GM20000 (cell line): ENCODE data around the gene AGK.

Source experiments
- DNase-seq: peaks from one replicate; pipeline ENCODE4 v3.0.0; 2012; ENCODE audit warnings: low spot score
- CTCF ChIP-seq: IDR thresholded peaks from 2 replicates; pipeline ENCODE4 v1.5.1; 2012; ENCODE audit warnings: mild to moderate bottlenecking, control low read depth; ENCODE audit errors: extremely low read depth, missing control alignments

Gene AGK

GRCh38 chr7:141654551-141654950 lies 103.3 kb downstream of the AGK start:
- peak; percentile 70 for DNase-seq
- peak; percentile 61 for TF ChIP-seq CTCF

GRCh38 chr7:141659501-141659900 lies 108.3 kb downstream of the AGK start:
- no peak for DNase-seq
- TF ChIP-seq CTCF, result no peak

- no peak for DNase-seq
- no peak for TF ChIP-seq CTCF
Measured at GRCh38 chr7:141660259-141660658, 109.0 kb downstream of the AGK start.

GRCh38 chr7:141663081-141663849 lies 112.1 kb downstream of the AGK start:
- DNase-seq, result no peak

GRCh38 chr7:141664450-141664849 lies 113.2 kb downstream of the AGK start:
- TF ChIP-seq CTCF, result no peak
- DNase-seq, result no peak

More at GRCh38 chr7:141663081-141663849, 112.1 kb downstream of the AGK start:
- TF ChIP-seq CTCF, result no peak

GRCh38 chr7:141665208-141666035 lies 114.2 kb downstream of the AGK start:
- DNase-seq, result no peak
- no peak for TF ChIP-seq CTCF

- DNase-seq, result no peak
Measured at GRCh38 chr7:141666071-141666470, 114.9 kb downstream of the AGK start.

More at GRCh38 chr7:141666071-141666470, 114.9 kb downstream of the AGK start:
- no peak for TF ChIP-seq CTCF
